EL (cell line): ENCODE data around the gene MTX1.
A peak's percentile ranks its signal among the peaks of the same experiment; 100 is the strongest.
"Not testable (repeated sequence)": the region's sequence is repeated elsewhere in the genome, so short reads cannot be mapped to it uniquely, and the experiment has no call there.

Experiments used
- DNase-seq: peaks from one replicate; pipeline ENCODE4 v3.0.0-alpha.2; 2016

Gene MTX1

DNA sequence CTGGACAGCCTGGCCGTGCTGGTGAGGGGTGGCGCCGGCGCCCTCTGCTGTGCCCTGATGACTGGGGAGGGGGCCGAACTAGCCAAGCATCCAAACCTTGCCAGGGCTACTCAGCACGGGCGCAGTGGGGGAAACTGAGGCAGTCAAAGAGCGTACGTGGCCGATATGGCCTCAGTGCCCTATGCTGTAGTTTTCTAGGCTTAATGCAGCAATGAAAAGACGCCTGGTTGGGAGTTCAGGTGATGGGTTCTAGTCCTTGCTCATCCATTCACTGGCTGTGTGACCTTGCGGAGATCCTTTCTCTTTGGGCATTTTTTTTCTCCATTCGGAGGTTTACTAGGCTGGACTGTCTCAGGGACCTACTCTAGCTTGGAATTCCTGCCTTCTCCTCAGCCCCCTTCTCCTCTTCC is 822 bp downstream of the MTX1 start:
- DNase-seq: no peak

DNA sequence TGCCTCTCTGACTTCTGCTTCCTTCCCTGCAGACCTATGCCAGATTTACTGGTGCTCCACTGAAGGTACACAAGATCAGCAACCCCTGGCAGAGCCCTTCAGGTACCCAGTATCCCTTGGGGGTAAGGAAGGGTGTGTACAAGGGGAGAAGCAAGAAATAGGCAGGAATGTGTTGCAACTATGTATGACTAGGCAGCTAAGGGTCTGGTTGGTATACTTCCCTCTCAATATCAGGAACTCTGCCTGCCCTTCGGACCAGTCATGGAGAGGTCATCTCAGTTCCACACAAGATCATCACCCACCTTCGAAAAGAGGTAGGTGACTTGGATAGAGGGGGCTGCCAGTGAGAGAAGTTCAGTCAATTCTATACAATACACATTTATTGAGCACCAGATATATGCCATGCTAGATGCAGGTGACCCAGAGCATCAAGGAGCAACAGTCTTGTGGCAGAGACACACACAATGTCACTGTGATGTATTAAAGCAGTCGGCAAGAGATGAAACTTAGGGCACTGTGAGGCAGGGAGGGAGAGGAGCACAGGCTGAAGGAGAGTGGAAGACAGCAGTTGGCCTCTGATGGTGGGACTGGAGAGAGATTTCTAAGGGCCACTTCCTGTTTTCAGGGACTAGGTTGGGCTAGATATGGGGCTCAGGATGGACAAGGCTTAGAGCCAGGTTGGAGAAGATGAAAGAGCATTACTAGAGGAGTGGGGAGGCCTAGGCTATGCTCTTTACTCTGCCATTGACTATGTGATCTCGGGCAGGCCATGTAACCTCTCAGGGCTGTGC is 2.0 kb downstream of the MTX1 start:
- no peak for DNase-seq

DNA sequence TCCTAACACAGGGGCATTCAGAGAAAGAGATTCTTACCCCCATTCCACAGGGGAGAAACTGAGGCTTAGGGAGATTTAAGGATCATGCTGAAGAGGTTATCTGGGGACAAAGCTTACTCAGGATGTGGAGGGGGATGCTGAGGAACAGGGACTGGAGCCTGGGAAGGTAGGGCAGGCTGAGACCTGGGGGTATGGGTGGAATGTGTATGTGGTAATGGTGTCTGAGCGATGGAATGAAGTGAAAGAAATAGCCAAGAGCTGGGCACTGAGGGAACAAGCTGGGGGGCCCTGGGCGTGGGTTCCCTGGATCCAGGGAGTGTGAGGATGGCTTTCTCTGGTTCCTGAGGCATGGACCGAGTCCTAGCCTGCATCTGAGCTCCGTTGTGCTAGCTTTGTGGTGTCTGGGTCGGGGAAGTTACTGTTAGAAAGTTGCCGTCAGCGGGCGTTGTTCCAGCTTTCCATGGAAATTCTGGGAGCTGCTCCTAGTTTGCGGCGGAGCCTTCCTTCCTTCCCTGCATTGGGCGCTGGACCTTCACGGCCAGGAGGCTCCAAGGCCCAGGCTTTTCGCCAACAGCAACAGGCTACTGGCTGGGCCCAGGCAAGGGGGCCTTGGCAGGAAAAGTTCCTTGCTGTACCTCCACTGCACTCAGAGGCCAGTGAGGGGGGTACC is 3.0 kb downstream of the MTX1 start:
- DNase-seq: not testable (repeated sequence)

DNA sequence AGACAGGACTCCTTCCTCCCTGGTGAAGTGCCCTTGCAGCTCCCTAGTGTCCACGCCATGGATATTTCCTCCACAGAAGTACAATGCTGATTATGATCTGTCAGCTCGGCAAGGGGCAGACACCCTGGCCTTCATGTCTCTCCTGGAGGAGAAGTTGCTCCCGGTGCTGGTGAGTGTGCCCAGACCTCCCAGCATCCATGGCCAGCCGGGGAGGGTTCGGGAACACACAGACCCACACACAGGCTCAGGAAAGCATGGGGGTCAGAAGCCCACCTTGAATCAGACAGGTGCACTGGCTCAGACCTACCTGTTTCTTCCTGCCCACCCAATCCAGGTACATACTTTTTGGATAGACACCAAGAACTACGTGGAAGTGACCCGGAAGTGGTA is 3.6 kb downstream of the MTX1 start:
- DNase-seq: not testable (repeated sequence)

DNA sequence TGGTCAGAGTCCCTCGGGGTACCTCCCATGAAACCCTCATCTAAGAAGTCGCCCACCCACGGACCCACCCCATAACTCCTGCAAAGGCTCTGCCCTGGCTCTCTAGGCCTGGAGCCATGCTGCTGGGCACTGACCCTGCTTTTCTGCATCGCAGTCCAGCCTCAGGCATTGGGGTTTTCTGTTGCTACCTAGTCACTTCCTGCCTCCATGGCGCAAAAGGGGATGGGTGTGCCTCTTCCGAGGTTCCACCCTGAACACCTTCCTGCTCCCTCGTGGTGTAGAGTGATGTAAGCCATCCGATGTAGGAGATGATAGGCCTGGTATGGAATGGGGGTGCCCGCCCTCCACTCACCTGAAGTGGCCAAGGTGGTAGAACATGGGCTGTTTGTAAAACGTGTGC is 6.2 kb downstream of the MTX1 start:
- DNase-seq: not testable (repeated sequence)

DNA sequence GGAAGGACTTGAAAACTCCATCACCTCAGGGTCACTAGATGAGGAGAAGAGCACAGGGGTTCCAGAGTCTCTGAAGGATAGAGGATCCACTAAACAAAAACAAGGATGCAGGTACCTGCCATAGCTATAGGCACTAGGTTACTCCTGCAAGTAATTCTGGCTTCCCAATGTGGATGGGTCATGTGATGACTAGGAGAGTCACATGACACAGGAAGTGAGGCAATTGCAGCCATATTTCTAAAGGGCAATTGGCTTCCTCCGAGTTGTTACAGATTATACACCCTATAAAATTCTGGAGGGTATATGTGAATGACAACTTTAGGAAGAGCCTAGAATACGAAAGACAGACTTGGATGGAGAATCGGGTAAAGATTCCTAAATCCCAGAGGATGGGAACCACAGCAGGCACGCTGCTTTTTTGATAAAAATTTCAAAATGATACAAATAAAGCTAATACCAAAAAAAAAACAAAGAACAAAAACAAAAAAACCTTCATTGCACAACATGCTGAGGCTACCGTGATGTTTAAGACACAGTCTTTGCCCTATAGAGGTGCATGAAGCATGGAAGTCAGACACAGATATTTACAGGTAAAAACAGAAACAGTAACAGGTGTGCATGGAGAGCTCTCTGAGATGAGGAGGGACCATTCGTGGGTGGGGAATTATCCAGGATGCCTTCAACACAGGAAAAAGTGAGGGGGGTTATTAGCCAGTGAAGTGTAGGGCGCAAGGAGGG is 10.5 kb downstream of the MTX1 start:
- DNase-seq: peak; percentile 76

DNA sequence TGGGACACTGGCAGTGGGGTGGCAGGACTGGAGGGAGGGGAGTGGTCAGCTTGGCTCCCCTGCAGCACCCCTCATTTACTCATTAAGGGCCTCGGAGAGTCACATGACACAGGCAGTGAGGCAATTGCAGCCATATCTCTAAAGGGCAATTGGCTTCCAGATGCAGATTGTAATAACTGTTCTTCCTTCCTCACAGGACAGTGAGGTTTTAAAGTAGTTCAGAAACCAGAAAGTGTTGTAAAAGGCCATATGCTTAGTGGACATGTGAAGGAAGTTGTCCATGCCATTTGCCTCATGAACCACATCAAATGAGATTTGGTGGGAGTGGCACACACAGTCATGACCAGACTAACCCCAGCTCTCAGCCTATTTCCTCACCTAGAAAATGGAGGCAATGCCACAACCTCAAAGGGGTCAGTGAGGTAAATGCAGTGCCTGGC is 11.1 kb downstream of the MTX1 start:
- peak; percentile 45 for DNase-seq

DNA sequence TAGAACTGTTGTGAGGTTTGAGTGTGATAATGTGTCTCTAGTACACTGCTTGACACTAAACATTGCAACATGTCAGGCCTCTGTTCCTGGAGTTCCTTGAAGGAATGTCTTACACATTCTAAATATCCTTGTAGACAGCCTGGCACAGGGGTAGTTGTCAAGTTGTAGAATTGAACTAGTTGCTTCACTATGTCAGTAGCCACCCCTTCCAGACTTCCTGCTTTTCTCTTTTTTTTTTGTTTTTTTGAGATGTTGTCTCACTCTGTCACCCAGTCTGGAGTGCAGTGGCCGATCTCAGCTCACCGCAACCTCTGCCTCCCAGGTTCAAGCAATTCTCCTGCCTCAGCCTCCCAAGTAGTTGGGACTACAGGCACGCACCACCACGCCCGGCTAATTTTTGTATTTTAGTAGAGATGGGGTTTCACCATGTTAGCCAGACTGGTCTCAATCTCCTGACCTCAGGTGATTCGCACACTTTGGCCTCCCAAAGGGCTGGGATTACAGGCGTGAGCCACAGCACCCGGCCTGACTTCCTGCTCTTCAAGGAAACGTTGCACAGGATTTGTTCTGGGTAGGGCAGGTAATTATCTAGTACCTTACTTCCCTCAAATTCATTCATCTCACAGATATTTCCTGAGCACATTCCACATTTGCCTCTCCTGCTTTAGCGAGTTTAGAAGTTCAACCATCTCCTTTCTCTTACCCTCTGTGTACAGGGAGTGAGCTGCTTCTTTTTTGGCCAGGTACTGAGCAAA is 11.9 kb downstream of the MTX1 start:
- DNase-seq: not testable (repeated sequence)

DNA sequence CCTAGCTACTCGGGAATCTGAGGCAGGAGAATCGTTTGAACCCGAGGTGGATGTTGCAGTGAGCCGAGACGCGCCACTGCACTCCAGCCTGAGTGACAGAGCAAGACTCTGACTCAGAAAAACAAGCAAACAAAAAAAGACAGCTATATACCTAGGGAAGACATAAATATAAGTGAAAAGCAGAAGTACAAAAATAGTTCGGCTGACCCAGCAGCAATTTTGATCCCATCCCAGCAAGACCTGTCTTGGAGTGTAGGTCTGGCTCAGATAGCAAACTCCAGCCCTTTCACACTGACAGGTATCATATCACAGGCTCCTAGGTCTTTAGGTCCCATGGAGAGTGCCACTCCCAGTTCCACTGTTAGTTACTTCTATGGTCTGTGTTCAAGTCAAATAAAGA is 14.6 kb downstream of the MTX1 start:
- DNase-seq: no peak

DNA sequence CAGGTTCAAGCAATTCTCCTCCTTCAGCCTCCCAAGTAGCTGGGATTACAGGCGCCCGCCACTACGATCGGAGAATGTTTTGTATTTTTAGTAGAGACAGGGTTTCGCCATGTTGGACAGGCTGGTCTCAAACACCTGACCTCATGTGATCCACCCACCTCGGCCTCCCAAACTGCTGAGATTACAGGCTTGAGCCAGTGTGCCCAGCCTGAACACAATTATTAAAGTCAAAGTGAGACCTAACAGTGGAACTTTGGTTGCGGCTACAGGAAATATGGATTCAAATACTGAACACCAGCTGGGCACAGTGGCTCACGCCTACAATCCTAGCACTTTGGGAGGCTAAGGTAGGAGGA is 16.9 kb downstream of the MTX1 start:
- DNase-seq: not testable (repeated sequence)

DNA sequence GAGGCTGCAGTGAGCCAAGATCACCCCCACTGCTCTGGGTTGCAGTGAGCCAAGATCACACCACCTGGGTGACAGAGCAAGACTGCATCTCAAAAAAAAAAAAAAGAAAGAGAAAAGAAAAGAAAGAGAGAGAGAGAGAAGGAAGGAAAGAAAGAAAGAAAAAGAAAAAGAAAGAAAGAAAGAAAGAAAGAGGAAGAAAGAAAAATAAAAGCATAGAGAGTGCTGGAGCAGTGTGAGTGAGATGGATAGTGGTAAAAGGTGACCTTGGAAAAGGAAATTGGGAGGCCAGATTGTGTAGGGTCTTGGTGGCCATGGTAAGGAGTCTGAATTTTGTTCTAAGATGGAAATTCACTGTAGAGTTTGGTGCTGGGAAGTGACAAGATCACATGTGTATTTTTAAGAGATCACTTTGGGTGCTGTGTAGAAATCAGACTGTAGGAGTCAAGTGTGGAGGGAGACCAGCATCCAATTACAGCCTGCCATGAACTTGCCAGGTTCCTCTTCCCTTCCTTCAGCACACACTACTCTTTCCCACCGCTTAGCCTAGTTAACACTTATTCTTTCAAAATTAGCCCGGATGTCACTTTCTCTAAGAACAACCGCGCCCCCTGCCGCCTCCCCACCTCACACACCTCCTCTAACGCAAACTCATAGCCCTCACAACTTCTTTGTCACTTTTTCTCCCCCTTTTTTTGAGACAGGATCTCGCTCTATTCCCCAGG is 17.9 kb downstream of the MTX1 start:
- peak; percentile 79 for DNase-seq

DNA sequence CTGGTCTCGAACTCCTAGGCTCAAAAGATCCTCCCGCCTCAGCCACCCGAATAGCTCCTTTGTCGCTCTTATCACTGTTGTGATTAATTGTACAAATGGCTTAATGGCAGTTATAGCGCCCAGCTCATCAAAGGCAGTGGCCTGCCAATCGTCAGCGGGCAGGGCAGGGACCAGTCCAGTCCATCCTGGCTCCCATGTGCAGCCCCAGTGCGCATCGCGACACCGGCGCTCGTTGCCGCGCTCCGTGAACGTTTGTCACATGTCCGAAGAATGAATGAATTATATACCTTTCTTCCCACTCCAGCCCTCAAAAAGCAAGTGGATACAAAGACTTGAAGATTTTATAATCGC is 18.4 kb downstream of the MTX1 start:
- peak; percentile 55 for DNase-seq

DNA sequence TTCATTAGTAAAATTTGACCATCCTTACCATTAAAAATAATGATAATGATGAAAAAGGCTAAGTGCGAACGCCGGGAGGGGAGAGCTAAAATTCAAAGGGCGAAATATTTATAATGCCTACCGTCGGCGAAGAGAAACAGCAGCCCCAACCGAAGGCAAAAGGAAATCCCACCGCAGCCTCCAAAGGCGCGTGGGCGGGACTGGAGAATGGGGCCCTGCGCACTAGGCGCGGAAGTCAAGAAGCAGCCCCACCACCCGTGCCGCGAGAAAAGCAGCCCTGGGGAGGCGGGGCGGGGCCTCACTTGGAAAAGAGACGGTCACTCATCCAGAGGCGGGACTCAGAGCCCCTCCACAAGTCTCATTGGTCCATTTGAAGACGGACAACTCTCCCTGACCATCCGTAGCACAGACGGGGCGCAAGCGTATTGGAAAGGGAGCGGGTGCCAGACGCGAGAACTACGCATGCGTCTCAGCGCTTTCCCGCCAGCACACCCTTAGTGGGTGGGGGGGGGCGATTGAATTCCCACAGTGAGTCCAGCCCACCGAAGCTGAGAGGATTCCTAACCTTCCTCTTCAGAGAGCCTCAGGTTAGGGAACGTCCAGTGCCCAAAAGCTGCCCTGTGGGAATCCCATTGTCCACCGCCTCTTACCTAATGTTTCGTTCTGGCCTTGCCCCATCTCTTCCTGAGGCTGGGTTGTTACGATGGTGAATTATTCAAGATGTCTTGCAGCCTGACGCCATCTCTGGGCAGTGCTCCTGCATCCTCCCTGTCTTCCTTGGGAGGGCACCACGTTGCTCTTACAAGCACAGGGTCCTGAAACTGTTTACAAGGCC is 19.0 kb downstream of the MTX1 start:
- peak; percentile 100 for DNase-seq

DNA sequence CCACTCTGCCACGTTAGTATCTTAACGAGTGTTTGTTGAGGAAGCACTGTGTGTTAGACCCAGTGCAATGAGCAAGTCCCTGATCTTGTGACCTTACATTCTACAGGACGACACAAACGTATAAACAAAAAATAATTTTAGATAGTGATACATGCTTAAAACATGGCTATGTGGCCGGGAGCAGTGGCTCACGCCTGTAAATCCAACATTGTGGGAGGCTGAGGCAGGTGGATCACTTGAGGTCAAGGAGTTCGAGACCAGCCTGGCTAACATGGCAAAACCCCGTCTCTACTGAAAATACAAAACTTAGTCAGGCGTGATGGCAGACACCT is 19.6 kb downstream of the MTX1 start:
- no peak for DNase-seq

DNA sequence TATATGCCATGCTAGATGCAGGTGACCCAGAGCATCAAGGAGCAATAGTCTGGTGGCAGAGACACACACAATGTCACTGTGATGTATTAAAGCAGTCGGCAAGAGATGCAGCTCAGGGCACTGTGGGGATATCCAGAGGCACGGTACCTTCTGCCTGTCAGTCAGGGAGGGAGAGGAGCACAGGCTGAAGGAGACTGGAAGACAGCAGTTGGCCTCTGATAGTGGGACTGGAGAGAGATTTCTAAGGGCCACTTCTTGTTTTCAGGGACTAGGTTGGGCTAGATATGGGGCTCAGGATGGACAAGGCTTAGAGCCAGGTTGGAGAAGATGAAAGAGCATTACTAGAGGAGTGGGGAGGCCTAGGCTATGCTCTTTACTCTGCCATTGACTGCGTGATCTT is 22.8 kb downstream of the MTX1 start:
- DNase-seq: not testable (repeated sequence)

DNA sequence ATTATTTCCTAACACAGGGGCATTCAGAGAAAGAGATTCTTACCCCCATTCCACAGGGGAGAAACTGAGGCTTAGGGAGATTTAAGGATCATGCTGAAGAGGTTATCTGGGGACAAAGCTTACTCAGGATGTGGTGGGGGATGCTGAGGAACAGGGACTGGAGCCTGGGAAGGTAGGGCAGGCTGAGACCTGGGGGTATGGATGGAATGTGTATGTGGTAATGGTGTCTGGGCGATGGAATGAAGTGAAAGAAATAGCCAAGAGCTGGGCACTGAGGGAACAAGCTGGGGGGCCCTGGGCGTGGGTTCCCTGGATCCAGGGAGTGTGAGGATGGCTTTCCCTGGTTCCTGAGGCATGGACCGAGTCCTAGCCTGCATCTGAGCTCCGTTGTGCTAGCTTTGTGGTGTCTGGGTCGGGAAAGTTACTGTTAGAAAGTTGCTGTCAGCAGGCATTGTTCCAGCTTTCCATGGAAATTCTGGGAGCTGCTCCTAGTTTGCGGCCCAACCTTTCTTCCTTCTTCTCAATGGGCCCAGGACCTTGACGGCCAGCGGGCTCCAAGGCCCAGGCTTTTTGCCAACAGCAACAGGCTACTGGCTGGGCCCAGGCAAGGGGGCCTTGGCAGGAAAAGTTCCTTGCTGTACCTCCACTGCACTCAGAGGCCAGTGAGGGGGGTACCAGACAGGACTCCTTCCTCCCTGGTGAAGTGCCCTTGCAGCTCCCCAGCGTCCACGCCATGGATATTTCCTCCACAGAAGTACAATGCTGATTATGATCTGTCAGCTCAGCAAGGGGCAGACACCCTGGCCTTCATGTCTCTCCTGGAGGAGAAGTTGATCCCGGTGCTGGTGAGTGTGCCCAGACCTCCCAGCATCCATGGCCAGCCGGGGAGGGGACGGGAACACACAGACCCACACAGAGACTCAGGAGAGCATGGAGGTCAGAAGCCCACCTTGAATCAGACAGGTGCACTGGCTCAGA is 23.8 kb downstream of the MTX1 start:
- DNase-seq: peak; percentile 38

DNA sequence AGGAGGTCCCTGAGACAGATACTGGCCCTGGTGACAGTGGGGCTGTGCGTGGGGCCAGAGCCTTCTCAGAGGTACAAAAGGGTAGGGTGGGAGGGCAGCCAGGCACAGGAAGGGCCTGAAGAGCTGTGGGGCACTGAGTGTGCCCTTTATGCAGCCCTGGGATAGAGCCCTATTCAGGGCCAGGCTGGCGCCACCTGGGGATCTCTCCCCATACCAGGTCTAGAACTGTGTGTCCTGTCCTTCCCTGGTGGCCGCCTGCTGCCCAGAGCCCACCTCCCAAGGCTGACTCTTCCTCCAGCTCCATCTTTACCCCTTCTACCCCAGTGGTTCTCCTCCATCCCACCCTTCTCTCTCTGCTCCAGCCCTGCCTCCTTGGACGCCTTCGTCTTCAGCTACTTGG is 25.0 kb downstream of the MTX1 start:
- DNase-seq: not testable (repeated sequence)

DNA sequence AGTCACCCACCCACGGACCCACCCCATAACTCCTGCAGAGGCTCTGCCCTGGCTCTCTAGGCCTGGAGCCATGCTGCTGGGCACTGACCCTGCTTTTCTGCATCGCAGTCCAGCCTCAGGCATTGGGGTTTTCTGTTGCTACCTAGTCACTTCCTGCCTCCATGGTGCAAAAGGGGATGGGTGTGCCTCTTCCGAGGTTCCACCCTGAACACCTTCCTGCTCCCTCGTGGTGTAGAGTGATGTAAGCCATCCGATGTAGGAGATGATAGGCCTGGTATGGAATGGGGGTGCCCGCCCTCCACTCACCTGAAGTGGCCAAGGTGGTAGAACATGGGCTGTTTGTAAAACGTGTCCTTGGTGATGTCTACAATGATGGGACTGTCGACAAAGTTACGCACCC is 26.9 kb downstream of the MTX1 start:
- not testable (repeated sequence) for DNase-seq

DNA sequence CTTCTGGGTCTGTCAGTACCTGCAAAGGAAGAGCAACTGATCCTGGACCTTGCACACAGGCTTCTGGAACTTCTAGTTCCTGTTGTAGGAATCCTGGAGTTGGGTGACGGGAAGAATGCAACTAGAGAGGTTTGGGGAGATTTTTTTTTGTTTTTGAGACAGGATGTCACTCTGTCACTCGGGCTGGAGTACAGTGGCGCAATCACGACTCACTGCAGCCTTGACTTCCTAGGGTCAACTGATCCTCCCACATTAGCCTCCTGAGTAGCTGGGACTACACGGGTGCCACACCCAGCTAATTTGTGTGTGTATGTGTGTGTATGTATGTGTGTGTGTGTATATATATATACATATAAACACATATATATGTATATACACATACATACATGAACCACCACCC is 28.0 kb downstream of the MTX1 start:
- DNase-seq: no peak

DNA sequence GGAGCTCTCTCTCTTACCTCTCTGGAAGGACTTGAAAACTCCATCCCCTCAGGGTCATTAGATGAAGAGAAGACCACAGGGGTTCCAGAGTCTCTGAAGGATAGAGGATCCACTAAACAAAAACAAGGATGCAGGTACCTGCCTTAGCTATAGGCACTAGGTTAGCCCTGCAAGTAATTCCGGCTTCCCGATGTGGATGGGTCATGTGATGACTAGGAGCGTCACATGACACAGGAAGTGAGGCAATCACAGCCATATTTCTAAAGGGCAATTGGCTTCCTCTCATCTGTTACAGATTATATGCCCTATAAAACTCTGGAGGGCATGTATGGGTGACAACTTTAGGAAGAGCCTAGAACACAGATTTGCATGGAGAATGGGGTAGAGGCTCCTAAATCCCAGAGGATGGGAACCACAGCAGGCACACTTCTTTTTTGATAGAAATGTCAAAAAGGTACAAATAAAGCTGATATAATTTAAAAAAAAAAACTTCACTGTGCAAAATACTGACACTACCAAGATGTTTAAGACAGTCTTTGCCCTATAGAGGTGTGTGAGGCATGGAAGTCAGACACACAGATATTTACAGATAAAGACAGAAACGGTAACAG is 32.7 kb downstream of the MTX1 start:
- DNase-seq: peak; percentile 89
